Skeletal muscle satellite cell (primary cell): ENCODE measurements around the gene SLC23A3. TPM values are rescaled to one million over a fixed set of nuclear protein-coding genes. Genes with fewer than 3 reads are reported as not detected.

Source experiments
- H3K27me3 ChIP-seq: 2 replicates; pipeline ENCODE4 v1.7.0; 2013; ENCODE audit warnings: low read length; ENCODE audit not compliant: control insufficient read depth, insufficient read depth
- H3K36me3 ChIP-seq: 2 replicates; pipeline ENCODE4 v1.7.0; 2013; ENCODE audit warnings: mild to moderate bottlenecking, control low read depth, low read length; ENCODE audit not compliant: insufficient read depth
- H3K4me1 ChIP-seq: 2 replicates; pipeline ENCODE4 v1.7.0; 2013; ENCODE audit warnings: low read length; ENCODE audit not compliant: control insufficient read depth, insufficient read depth
- H3K4me2 ChIP-seq: 2 replicates; pipeline ENCODE4 v1.7.0; 2013; ENCODE audit warnings: mild to moderate bottlenecking, low read length
- H3K4me3 ChIP-seq: 2 replicates; pipeline ENCODE4 v1.7.0; 2013; ENCODE audit warnings: low read length
- H3K9ac ChIP-seq: 2 replicates; pipeline ENCODE4 v1.7.0; 2013; ENCODE audit warnings: mild to moderate bottlenecking, low read depth, low read length, moderate library complexity
- H3K9me3 ChIP-seq: replicated peaks from 2 replicates; pipeline ENCODE4 v1.7.0; 2013; ENCODE audit warnings: mild to moderate bottlenecking, control low read depth, low read length
- total RNA-seq: library from RNA; depleted of rRNA; stranded (reverse); fragments of >200 nt; gene quantifications from 2 replicates; pipeline ENCODE4 v1.2.3, GENCODE V29; 2012; rRNA removed

Gene SLC23A3
- 0.25 and 0.44 TPM in 2 replicates for total RNA-seq

GRCh38 chr2:219169930-219170654 lies at the start of gene SLC23A3:
Gene SLC23A3 (minus strand): TSS chr2:219170029. CDS start chr2:219169984, 45 bp downstream.
- H3K27me3 ChIP-seq = no peaks in the 10 kb centered on the region

GRCh38 chr2:219218732-219219701 lies 49.2 kb upstream of the SLC23A3 start, which contains the start of gene ABCB6:
Gene ABCB6 (minus strand): TSS chr2:219218958. CDS start chr2:219218673, 285 bp downstream.
- Histone ChIP-seq H3K4me2 (peak within 1 kb of the TSS; percentile 93), H3K27me3 (no peaks in the 10 kb centered on the region), H3K36me3 (peaks cover 53% of the 10 kb centered on the region), H3K4me3 (peak within 1 kb of the TSS; percentile 71), H3K9ac (peak within 1 kb of the TSS; percentile 71), H3K9me3 (no peaks in the 10 kb centered on the region), H3K4me1 (peaks cover 31% of the 10 kb centered on the region)

More at GRCh38 chr2:219169930-219170654, at the start of gene SLC23A3:
- Histone ChIP-seq H3K4me3 (no peak within 1 kb of the TSS), H3K4me2 (no peak within 1 kb of the TSS), H3K4me1 (peaks cover 4% of the 10 kb centered on the region), H3K9ac (no peak within 1 kb of the TSS), H3K9me3 (no peaks in the 10 kb centered on the region), H3K36me3 (peaks cover 27% of the 10 kb centered on the region)

- H3K36me3 ChIP-seq = peaks cover 53% of the 10 kb centered on the region
- H3K4me2 ChIP-seq = peak overlapping the region; percentile 93
- H3K9me3 ChIP-seq = no peaks in the 10 kb centered on the region
- H3K4me1 ChIP-seq = peaks cover 31% of the 10 kb centered on the region
- peak overlapping the region; percentile 71 for H3K4me3 ChIP-seq
- peak overlapping the region; percentile 71 for H3K9ac ChIP-seq
- H3K27me3 ChIP-seq = no peaks in the 10 kb centered on the region
Measured at GRCh38 chr2:219218217-219218731, 48.4 kb upstream of the SLC23A3 start.

- peaks cover 52% of the 10 kb centered on the region for H3K36me3 ChIP-seq
- no peak overlapping the region for H3K9ac ChIP-seq
- H3K4me3 ChIP-seq = no peak overlapping the region
- H3K9me3 ChIP-seq = no peaks in the 10 kb centered on the region
- H3K4me2 ChIP-seq = no peak overlapping the region
- no peaks in the 10 kb centered on the region for H3K27me3 ChIP-seq
- peaks cover 31% of the 10 kb centered on the region for H3K4me1 ChIP-seq
Measured at GRCh38 chr2:219216535-219216915, 46.7 kb upstream of the SLC23A3 start.

- no peaks in the 10 kb centered on the region for H3K9me3 ChIP-seq
- H3K9ac ChIP-seq = no peak overlapping the region
- peaks cover 31% of the 10 kb centered on the region for H3K4me1 ChIP-seq
- no peak overlapping the region for H3K4me3 ChIP-seq
- H3K36me3 ChIP-seq = peaks cover 50% of the 10 kb centered on the region
- H3K4me2 ChIP-seq = no peak overlapping the region
- no peaks in the 10 kb centered on the region for H3K27me3 ChIP-seq
Measured at GRCh38 chr2:219215871-219216534, 46.2 kb upstream of the SLC23A3 start.

- Histone ChIP-seq H3K4me3 (no peak overlapping the region), H3K36me3 (peaks cover 51% of the 10 kb centered on the region), H3K9me3 (no peaks in the 10 kb centered on the region), H3K4me1 (peaks cover 30% of the 10 kb centered on the region), H3K27me3 (no peaks in the 10 kb centered on the region), H3K9ac (no peak overlapping the region), H3K4me2 (no peak overlapping the region)
Measured at GRCh38 chr2:219214786-219215185, 45.0 kb upstream of the SLC23A3 start.

GRCh38 chr2:219214141-219214540 lies 44.3 kb upstream of the SLC23A3 start:
- H3K4me2 ChIP-seq = no peak overlapping the region
- no peaks in the 10 kb centered on the region for H3K27me3 ChIP-seq
- H3K4me3 ChIP-seq = no peak overlapping the region
- no peaks in the 10 kb centered on the region for H3K9me3 ChIP-seq
- H3K4me1 ChIP-seq = peaks cover 24% of the 10 kb centered on the region
- H3K9ac ChIP-seq = no peak overlapping the region
- H3K36me3 ChIP-seq = peaks cover 55% of the 10 kb centered on the region

GRCh38 chr2:219213486-219214071 lies 43.8 kb upstream of the SLC23A3 start:
- Histone ChIP-seq H3K4me1 (peaks cover 18% of the 10 kb centered on the region), H3K27me3 (no peaks in the 10 kb centered on the region), H3K4me2 (no peak overlapping the region), H3K9me3 (no peaks in the 10 kb centered on the region), H3K36me3 (peaks cover 61% of the 10 kb centered on the region), H3K9ac (no peak overlapping the region), H3K4me3 (no peak overlapping the region)

GRCh38 chr2:219213026-219213415 lies 43.2 kb upstream of the SLC23A3 start:
- Histone ChIP-seq H3K27me3 (no peaks in the 10 kb centered on the region), H3K9ac (no peak overlapping the region), H3K9me3 (no peaks in the 10 kb centered on the region), H3K4me1 (peaks cover 18% of the 10 kb centered on the region), H3K4me3 (no peak overlapping the region), H3K36me3 (peaks cover 65% of the 10 kb centered on the region), H3K4me2 (no peak overlapping the region)

- H3K9ac ChIP-seq = no peak overlapping the region
Measured at GRCh38 chr2:219210886-219211362, 41.1 kb upstream of the SLC23A3 start.

More at GRCh38 chr2:219210886-219211362, 41.1 kb upstream of the SLC23A3 start:
- no peak overlapping the region for H3K4me2 ChIP-seq
- H3K9me3 ChIP-seq = no peaks in the 10 kb centered on the region
- peaks cover 18% of the 10 kb centered on the region for H3K4me1 ChIP-seq
- H3K36me3 ChIP-seq = peaks cover 62% of the 10 kb centered on the region
- H3K27me3 ChIP-seq = no peaks in the 10 kb centered on the region
- H3K4me3 ChIP-seq = no peak overlapping the region
